NCI-H2171 treated with DMSO at 0.1 percent for 48 hours (cell line): ENCODE data around the gene STAB2.

Experiments used
- DNase-seq: peaks from one replicate; lab custom pipeline; 2025; lab: John Stamatoyannopoulos, UW

Gene STAB2

GRCh38 chr12:103743788-103744187 is 156.7 kb downstream of the STAB2 start:
- no peak for DNase-seq

DNA sequence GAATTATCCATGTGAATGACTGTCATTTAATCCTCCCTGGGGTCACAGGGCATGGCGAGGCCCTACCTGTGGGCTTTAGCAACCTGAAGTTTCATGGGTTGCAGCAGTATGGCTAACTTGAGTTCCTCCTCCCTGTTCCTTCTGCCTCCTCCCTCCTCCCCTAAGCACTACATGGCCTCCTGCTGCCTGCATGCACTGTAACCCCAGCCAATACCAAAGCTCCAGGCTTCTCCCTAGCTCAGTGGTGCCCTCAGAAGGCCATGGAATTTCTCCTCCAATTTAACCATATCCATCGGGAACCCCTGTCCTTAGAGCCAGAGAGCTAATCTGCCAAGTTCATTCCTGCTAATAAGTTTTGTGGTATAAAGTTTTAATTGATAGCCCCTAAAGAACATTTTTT is 158.9 kb downstream of the STAB2 start:
- peak; percentile 11 for DNase-seq

DNA sequence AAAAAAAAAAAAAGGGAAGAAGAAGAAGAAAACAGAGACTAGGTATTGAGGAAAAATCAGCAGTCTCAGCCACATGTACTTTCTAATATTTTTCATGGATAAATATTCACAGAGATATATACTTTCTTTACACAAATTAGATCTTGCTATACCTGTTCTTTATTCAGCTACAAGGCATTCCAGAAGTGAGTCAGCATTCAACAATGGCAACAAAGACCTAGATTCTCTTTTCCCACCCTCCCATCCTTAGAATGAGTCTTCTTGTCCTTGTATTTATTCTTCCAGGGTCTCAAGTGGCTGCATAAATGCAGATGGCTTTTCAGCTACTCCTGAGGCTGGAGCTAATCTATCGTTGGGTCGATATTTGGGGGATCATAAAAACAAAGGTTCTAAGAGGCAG is 160.9 kb downstream of the STAB2 start:
- DNase-seq, result no peak

GRCh38 chr12:103748875-103749274 is 161.8 kb downstream of the STAB2 start:
- no peak for DNase-seq

GRCh38 chr12:103751171-103751570 is 164.1 kb downstream of the STAB2 start:
- DNase-seq, result no peak

DNA sequence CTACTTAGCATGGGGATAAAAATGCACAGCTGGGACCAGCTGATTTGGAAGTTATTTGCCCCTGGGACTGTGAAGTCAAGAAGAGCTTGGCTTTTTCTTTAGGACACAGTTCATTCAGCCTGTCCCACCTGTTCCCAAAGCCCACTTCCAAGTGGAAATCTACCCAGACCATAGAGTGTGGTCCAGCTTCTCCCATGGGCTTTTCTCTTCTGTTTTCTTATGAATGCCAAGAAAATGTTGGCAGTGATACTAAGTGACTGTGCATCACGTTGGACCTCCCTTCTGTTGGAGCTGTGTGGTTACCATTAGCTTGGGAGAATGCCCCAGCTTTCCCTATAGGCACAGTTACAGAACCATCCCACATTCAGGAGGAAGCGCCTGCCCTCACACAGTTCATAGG is 164.5 kb downstream of the STAB2 start:
- DNase-seq, result peak; percentile 17

GRCh38 chr12:103755425-103755824 is 168.4 kb downstream of the STAB2 start:
- DNase-seq, result no peak

DNA sequence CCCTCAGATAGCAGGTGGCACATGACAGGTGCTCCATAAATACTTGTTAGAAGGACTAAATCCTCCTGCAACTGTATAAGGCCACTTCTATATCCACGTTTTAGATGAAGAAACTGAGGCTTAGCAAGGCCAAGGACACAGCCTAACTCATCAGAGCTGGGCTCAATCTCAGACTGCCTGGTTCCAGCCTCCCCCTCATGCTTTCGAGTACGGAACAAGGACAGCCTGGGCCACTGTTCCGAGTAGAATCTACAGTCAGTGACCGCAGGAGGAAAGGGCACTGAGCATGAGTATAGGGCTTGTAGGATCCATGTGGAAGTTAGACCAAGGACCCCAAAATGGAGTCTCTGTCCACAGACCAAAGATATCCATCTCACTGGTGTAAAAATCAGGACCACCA is 169.4 kb downstream of the STAB2 start:
- no peak for DNase-seq

GRCh38 chr12:103757248-103757647 is 170.2 kb downstream of the STAB2 start:
- DNase-seq, result no peak

DNA sequence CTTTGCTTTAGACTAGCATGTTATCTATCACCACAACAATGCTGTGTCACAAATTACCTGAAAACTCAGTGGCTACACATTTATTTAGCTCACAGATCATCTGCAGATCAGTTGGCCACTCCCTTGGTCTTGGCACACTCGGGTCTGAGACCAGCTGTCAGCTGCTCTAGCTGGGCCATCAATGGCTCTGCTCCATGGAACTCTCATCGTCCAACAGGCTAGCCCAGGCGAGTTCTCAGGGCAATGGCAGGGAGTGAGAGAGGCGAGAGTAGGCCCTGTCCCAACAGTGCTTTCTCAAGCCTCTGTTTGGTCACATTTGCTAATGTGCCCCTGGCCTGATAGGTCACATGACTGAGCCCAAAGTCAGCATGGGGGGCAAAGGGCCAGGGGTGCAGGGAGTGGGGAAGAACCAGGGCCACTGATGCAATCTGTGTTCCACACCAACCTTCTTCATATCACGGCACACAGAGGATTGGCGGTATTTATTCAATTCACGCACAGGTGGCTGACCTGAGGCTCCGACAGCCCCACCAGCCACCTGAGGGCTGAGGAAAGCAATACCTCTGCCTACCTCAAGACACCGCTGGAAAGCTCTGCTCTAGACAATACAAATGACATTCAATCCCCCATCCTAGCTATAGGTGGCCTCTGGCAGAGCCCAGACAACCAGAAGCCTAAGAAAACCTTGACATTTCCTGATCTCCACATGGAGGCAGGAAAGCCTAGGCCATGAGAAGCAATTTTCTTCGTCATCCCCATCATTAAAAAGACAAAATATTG is 171.4 kb downstream of the STAB2 start:
- peak; percentile 17 for DNase-seq

GRCh38 chr12:103762473-103762872 is 175.4 kb downstream of the STAB2 start:
- no peak for DNase-seq

GRCh38 chr12:103765322-103765721 is 178.2 kb downstream of the STAB2 start:
- no peak for DNase-seq

GRCh38 chr12:103766028-103766427 is 179.0 kb downstream of the STAB2 start:
- DNase-seq, result no peak

DNA sequence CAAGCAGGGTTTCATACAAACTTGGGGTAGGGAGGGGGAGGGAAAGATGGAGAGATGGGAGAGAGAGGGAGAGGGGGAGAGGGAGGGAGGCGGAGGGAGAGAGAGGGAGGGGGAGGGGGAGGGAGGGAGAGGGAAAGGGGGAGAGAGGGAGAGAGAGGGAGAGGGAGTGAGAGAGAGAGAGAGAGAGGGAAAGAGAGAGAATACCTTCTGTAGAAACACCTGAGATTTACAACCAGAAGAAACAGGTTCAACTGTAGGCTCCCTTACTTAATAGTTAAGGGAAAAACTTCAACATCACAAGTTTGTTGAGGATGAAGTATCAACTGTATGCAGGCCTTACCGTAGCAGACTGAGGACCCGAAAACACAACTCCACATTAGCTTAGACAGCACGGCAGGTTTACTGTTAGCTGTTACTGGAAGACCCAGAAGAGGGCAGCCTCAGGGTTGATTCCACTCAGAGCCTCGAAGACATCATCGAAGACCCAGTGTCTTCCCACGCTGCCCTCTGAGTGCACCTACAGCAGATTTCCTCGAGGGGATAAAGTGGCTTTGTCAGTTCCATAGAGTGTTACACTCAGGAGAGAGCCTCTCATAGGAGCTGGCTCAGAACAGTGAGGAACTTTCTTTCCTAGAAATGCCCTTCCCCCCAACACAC is 181.5 kb downstream of the STAB2 start:
- DNase-seq, result peak; percentile 24

GRCh38 chr12:103769240-103769945 is 182.3 kb downstream of the STAB2 start:
- peak; percentile 64 for DNase-seq

DNA sequence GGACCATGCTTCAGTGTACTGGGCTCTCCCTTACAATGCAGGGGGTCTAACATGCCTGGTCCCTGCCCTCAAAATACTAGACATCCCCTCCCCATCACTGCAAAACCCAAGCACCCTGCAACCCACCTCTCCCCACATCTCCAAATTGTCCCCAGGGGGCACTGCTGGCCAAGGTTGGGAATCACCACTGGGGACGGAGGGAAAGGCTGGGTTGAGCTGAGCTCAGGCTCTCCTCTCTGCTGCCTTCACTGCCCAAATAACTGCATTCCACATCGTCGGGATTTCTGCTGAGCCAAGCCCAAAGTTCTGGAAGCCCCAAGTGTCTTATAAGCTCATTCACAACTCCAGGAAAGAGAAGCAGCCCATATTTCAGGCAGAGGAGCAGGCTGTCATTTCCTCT is 184.4 kb downstream of the STAB2 start:
- DNase-seq, result peak; percentile 5

- DNase-seq, result no peak
These were observed 185.5 kb downstream of the STAB2 start for GRCh38 chr12:103772367-103773108.

GRCh38 chr12:103773109-103773910 is 186.2 kb downstream of the STAB2 start:
- DNase-seq, result no peak

DNA sequence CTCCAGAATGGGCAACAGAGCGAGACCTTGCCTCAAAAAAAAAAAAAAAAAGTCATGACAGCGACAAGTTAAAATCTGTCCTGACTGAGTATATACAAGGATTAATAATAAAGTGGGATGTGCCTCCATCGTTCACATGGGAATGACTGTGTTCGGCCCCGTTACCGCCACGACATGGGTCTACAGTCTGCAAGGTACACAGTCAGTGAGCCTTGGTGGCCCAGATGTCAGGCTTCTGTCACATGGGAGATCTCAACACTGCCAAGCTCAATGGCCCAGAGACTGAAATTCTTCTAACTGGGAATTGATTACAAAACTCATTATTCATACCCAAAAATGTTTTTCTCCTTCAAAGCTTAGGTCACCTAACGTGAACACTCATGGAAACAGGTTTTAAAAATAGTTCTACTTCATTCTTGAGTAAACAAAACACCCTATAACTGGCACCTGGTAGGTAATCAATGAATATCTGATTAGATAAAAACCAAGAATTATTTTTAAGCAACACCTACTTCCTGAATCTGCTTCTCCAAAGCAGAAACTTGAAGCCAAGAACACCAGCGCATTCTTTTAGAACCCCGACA is 188.0 kb downstream of the STAB2 start:
- no peak for DNase-seq

GRCh38 chr12:103778781-103779180 is 191.7 kb downstream of the STAB2 start:
- DNase-seq, result peak; percentile 75
